WTC11 (cell line): ENCODE results near the gene GOLGA2. TPM values are rescaled to one million over a fixed set of nuclear protein-coding genes. Genes with fewer than 3 reads are reported as not detected.

Source experiments
- ATAC-seq: fragments of 200-7000 bp; cut with Tn5 transposase; 2 replicates; pipeline ENCODE4 v1.10.0; 2021; ENCODE audit warnings: mild to moderate bottlenecking, moderate library complexity
- CTCF ChIA-PET: fragments of 300-600 bp; sonication (Branson Sonifier 250); formaldehyde crosslinking; loops from one replicate; lab custom pipeline; 2021; ENCODE audit warnings: antibody characterized with exemption; lab: Charles Lee
- POLR2A ChIA-PET: fragments of 350-600 bp; sonication (Branson Sonifier 250); formaldehyde crosslinking; loops from one replicate; lab custom pipeline; 2021; ENCODE audit warnings: antibody characterized with exemption; lab: Charles Lee
- DNase-seq: peaks from one replicate; pipeline ENCODE4 v3.0.0; 2021; ENCODE audit warnings: low spot score
- H3K27ac Mint-ChIP-seq: 2 replicates; pipeline ENCODE4 v1.8.0; 2021; ENCODE audit warnings: mixed read lengths
- H3K27me3 Mint-ChIP-seq: 2 replicates; pipeline ENCODE4 v1.8.0; 2021; ENCODE audit warnings: low read depth, mild to moderate bottlenecking, moderate library complexity, mixed read lengths
- H3K36me3 Mint-ChIP-seq: 2 replicates; pipeline ENCODE4 v1.8.0; 2021; ENCODE audit warnings: mixed read lengths
- H3K4me1 Mint-ChIP-seq: 2 replicates; pipeline ENCODE4 v1.8.0; 2022; ENCODE audit warnings: mixed read lengths
- H3K4me3 Mint-ChIP-seq: 2 replicates; pipeline ENCODE4 v1.8.0; 2021; ENCODE audit warnings: mild to moderate bottlenecking, moderate library complexity, mixed read lengths
- H3K9me3 Mint-ChIP-seq: 2 replicates; pipeline ENCODE4 v1.8.0; 2021; ENCODE audit warnings: mixed read lengths
- ATF1 ChIP-seq: sonication (generic); formaldehyde crosslinking; IDR thresholded peaks from 2 replicates; pipeline ENCODE4 v1.8.1; 2023; ENCODE audit warnings: mild to moderate bottlenecking, moderate library complexity, missing genetic modification reagents
- CREB1 ChIP-seq: sonication (generic); formaldehyde crosslinking; IDR thresholded peaks from 2 replicates; pipeline ENCODE4 v1.8.0; 2023; ENCODE audit warnings: mild to moderate bottlenecking, missing genetic modification reagents
- E2F1 ChIP-seq: sonication (generic); formaldehyde crosslinking; IDR thresholded peaks from 2 replicates; pipeline ENCODE4 v1.8.0; 2022; ENCODE audit warnings: mild to moderate bottlenecking, missing genetic modification reagents
- GTF2I ChIP-seq: fragments of 250-450 bp; sonication (Bioruptor Pico); conservative IDR thresholded peaks from 2 replicates; pipeline ENCODE4 v1.4.0; 2021; ENCODE audit warnings: mild to moderate bottlenecking
- HMGA2 ChIP-seq: fragments of 250-450 bp; sonication (Bioruptor Pico); IDR thresholded peaks from 2 replicates; pipeline ENCODE4 v1.4.0; 2021; ENCODE audit warnings: mild to moderate bottlenecking, moderate library complexity
- NFATC4 ChIP-seq: fragments of 250-450 bp; sonication (Bioruptor Pico); IDR thresholded peaks from 2 replicates; pipeline ENCODE4 v1.9.0; 2021; ENCODE audit warnings: mild to moderate bottlenecking
- NFE2L1 ChIP-seq: sonication (generic); formaldehyde crosslinking; IDR thresholded peaks from 2 replicates; pipeline ENCODE4 v1.8.1; 2023; ENCODE audit warnings: missing genetic modification reagents
- NR1H2 ChIP-seq: sonication (generic); formaldehyde crosslinking; IDR thresholded peaks from 2 replicates; pipeline ENCODE4 v1.9.0; 2021; ENCODE audit warnings: mild to moderate bottlenecking, moderate library complexity, missing genetic modification reagents
- PREB ChIP-seq: sonication (generic); formaldehyde crosslinking; IDR thresholded peaks from 2 replicates; pipeline ENCODE4 v1.8.1; 2022; ENCODE audit warnings: mild to moderate bottlenecking, missing genetic modification reagents, moderate library complexity, borderline replicate concordance
- PRRX2 ChIP-seq: fragments of 250-450 bp; sonication (Bioruptor Pico); IDR thresholded peaks from 2 replicates; pipeline ENCODE4 v1.8.0; 2021; ENCODE audit warnings: mild to moderate bottlenecking
- RELA ChIP-seq: sonication (generic); formaldehyde crosslinking; IDR thresholded peaks from 2 replicates; pipeline ENCODE4 v1.8.1; 2022; ENCODE audit warnings: missing genetic modification reagents, mild to moderate bottlenecking, borderline replicate concordance
- SMAD4 ChIP-seq: sonication (generic); formaldehyde crosslinking; IDR thresholded peaks from 2 replicates; pipeline ENCODE4 v1.8.0; 2022; ENCODE audit warnings: mild to moderate bottlenecking, missing genetic modification reagents
- TEAD4 ChIP-seq: sonication (generic); formaldehyde crosslinking; IDR thresholded peaks from 2 replicates; pipeline ENCODE4 v1.8.0; 2022; ENCODE audit warnings: mild to moderate bottlenecking, missing genetic modification reagents
- ZNF396 ChIP-seq: fragments of 250-450 bp; sonication (Bioruptor Pico); IDR thresholded peaks from 2 replicates; pipeline ENCODE4 v1.8.0; 2021; ENCODE audit warnings: mild to moderate bottlenecking, moderate library complexity, borderline replicate concordance
- total RNA-seq: library from RNA; stranded (reverse); gene quantifications from 3 replicates; pipeline ENCODE4 v1.2.3, GENCODE V29; 2021
- TF ChIP-seq, protein P1 (sequence below): fragments of 250-450 bp; sonication (Bioruptor Pico); IDR thresholded peaks from 2 replicates; pipeline ENCODE4 v2.1.2; 2022; ENCODE audit warnings: mild to moderate bottlenecking, moderate library complexity
- TF ChIP-seq, protein P2 (sequence below): sonication (generic); formaldehyde crosslinking; IDR thresholded peaks from 2 replicates; pipeline ENCODE4 v1.8.1; 2022; ENCODE audit warnings: missing genetic modification reagents, borderline replicate concordance
- TF ChIP-seq, protein P3 (sequence below): fragments of 250-450 bp; sonication (Bioruptor Pico); IDR thresholded peaks from 2 replicates; pipeline ENCODE4 v1.9.0; 2021; ENCODE audit warnings: mild to moderate bottlenecking
- TF ChIP-seq, protein P4 (sequence below): sonication (generic); formaldehyde crosslinking; IDR thresholded peaks from 2 replicates; pipeline ENCODE4 v1.8.1; 2022; ENCODE audit warnings: low read depth, mild to moderate bottlenecking, moderate library complexity, missing genetic modification reagents, borderline replicate concordance

The GOLGA2 gene
- total RNA-seq, 1 experiment from 2014 or later, result 66.3 TPM

GRCh38 chr9:128271512-128271911, 4.3 kb downstream of the GOLGA2 start (continued):
- TF ChIP-seq, protein P1, sequence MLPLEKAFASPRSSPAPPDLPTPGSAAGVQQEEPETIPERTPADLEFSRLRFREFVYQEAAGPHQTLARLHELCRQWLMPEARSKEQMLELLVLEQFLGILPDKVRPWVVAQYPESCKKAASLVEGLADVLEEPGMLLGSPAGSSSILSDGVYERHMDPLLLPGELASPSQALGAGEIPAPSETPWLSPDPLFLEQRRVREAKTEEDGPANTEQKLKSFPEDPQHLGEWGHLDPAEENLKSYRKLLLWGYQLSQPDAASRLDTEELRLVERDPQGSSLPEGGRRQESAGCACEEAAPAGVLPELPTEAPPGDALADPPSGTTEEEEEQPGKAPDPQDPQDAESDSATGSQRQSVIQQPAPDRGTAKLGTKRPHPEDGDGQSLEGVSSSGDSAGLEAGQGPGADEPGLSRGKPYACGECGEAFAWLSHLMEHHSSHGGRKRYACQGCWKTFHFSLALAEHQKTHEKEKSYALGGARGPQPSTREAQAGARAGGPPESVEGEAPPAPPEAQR (CRISPR knock-in tag), result no peak
- TF ChIP-seq, protein P2, sequence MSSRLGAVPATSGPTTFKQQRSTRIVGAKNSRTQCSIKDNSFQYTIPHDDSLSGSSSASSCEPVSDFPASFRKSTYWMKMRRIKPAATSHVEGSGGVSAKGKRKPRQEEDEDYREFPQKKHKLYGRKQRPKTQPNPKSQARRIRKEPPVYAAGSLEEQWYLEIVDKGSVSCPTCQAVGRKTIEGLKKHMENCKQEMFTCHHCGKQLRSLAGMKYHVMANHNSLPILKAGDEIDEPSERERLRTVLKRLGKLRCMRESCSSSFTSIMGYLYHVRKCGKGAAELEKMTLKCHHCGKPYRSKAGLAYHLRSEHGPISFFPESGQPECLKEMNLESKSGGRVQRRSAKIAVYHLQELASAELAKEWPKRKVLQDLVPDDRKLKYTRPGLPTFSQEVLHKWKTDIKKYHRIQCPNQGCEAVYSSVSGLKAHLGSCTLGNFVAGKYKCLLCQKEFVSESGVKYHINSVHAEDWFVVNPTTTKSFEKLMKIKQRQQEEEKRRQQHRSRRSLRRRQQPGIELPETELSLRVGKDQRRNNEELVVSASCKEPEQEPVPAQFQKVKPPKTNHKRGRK, result no peak
- TF ChIP-seq SMAD4 (CRISPR knock-in tag) (no peak), GTF2I (CRISPR knock-in tag) (no peak), PREB (no peak)

GRCh38 chr9:128271112-128271511, 4.7 kb downstream of the GOLGA2 start:
- Mint-ChIP-seq H3K27me3 (no peaks in the 10 kb centered on the region), H3K4me1 (peaks cover 5% of the 10 kb centered on the region), H3K36me3 (peaks cover 12% of the 10 kb centered on the region), H3K9me3 (no peaks in the 10 kb centered on the region), H3K4me3 (no peak overlapping the region), H3K27ac (no peak overlapping the region)
- TF ChIP-seq RELA (no peak), NR1H2 (CRISPR knock-in tag) (no peak), HMGA2 (no peak), E2F1 (CRISPR knock-in tag) (no peak), ZNF396 (CRISPR knock-in tag) (no peak), NFE2L1 (no peak), PRRX2 (no peak), ATF1 (CRISPR knock-in tag) (no peak), NFATC4 (CRISPR knock-in tag) (no peak), TEAD4 (CRISPR knock-in tag) (no peak), CREB1 (CRISPR knock-in tag) (no peak)
- TF ChIP-seq, protein P3, sequence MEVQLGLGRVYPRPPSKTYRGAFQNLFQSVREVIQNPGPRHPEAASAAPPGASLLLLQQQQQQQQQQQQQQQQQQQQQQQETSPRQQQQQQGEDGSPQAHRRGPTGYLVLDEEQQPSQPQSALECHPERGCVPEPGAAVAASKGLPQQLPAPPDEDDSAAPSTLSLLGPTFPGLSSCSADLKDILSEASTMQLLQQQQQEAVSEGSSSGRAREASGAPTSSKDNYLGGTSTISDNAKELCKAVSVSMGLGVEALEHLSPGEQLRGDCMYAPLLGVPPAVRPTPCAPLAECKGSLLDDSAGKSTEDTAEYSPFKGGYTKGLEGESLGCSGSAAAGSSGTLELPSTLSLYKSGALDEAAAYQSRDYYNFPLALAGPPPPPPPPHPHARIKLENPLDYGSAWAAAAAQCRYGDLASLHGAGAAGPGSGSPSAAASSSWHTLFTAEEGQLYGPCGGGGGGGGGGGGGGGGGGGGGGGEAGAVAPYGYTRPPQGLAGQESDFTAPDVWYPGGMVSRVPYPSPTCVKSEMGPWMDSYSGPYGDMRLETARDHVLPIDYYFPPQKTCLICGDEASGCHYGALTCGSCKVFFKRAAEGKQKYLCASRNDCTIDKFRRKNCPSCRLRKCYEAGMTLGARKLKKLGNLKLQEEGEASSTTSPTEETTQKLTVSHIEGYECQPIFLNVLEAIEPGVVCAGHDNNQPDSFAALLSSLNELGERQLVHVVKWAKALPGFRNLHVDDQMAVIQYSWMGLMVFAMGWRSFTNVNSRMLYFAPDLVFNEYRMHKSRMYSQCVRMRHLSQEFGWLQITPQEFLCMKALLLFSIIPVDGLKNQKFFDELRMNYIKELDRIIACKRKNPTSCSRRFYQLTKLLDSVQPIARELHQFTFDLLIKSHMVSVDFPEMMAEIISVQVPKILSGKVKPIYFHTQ (CRISPR knock-in tag), result no peak
- TF ChIP-seq, protein P4, sequence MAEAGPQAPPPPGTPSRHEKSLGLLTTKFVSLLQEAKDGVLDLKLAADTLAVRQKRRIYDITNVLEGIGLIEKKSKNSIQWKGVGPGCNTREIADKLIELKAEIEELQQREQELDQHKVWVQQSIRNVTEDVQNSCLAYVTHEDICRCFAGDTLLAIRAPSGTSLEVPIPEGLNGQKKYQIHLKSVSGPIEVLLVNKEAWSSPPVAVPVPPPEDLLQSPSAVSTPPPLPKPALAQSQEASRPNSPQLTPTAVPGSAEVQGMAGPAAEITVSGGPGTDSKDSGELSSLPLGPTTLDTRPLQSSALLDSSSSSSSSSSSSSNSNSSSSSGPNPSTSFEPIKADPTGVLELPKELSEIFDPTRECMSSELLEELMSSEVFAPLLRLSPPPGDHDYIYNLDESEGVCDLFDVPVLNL, result no peak
- POLR2A ChIA-PET, result no interaction called here
- CTCF ChIA-PET, result interaction anchor here (0.7 to 1.0 kb wide), 3 partner anchors 12 to 66 kb away, joined by 3 to 6 read pairs (median 3); no protein-coding TSS in a partner anchor
- ATAC-seq (no peak), DNase-seq (no peak)
